H9 (cell line): ENCODE results near the gene FADS1. TPM values are rescaled to one million over a fixed set of nuclear protein-coding genes. Genes with fewer than 3 reads are reported as not detected.

Experiments used
- DNase-seq: peaks from one replicate; pipeline ENCODE4 v3.0.0-alpha.2; 2017
- H2AFZ ChIP-seq: one replicate; pipeline ENCODE4 v1.6.1; 2013; ENCODE audit warnings: mild to moderate bottlenecking, low read length, control low read depth, moderate library complexity
- H2AK5ac ChIP-seq: 2 replicates; pipeline ENCODE4 v1.6.1; 2013; ENCODE audit warnings: low read length, control low read depth, mixed read lengths; ENCODE audit not compliant: insufficient read length
- H2BK120ac ChIP-seq: one replicate; pipeline ENCODE4 v1.6.1; 2013; ENCODE audit warnings: low read depth, mild to moderate bottlenecking, low read length, control low read depth, inconsistent platforms; ENCODE audit not compliant: poor library complexity, severe bottlenecking
- H2BK12ac ChIP-seq: 2 replicates; pipeline ENCODE4 v1.6.1; 2013; ENCODE audit warnings: low read length, control low read depth, mixed read lengths, low read depth; ENCODE audit not compliant: insufficient read length
- H2BK15ac ChIP-seq: 2 replicates; pipeline ENCODE4 v1.6.1; 2013; ENCODE audit warnings: low read depth, low read length, control low read depth
- H2BK20ac ChIP-seq: one replicate; pipeline ENCODE4 v1.6.1; 2013; ENCODE audit warnings: low read depth, mild to moderate bottlenecking, low read length, control low read depth, inconsistent platforms; ENCODE audit not compliant: poor library complexity, severe bottlenecking
- H2BK5ac ChIP-seq: 2 replicates; pipeline ENCODE4 v1.6.1; 2013; ENCODE audit warnings: low read length, control low read depth, mixed read lengths; ENCODE audit not compliant: insufficient read length
- H3K14ac ChIP-seq: 2 replicates; pipeline ENCODE4 v1.6.1; 2013; ENCODE audit warnings: low read length, control low read depth; ENCODE audit not compliant: insufficient read depth
- H3K18ac ChIP-seq: 2 replicates; pipeline ENCODE4 v1.6.1; 2013; ENCODE audit warnings: low read depth, mild to moderate bottlenecking, mixed read lengths, low read length, control low read depth; ENCODE audit not compliant: insufficient read length
- H3K23ac ChIP-seq: 2 replicates; pipeline ENCODE4 v1.6.1; 2013; ENCODE audit warnings: low read length, control low read depth, mixed read lengths, low read depth; ENCODE audit not compliant: insufficient read length
- H3K23me2 ChIP-seq: 2 replicates; pipeline ENCODE4 v1.6.1; 2013; ENCODE audit warnings: low read depth, mild to moderate bottlenecking, mixed read lengths, low read length, control low read depth; ENCODE audit not compliant: insufficient read length, poor library complexity, severe bottlenecking
- H3K27ac ChIP-seq: 2 replicates; pipeline ENCODE4 v1.5.1; 2013; ENCODE audit warnings: low read length, control low read depth, mixed read lengths, low read depth; ENCODE audit not compliant: insufficient read length
- H3K27me3 ChIP-seq: 2 replicates; pipeline ENCODE4 v1.6.1; 2013; ENCODE audit warnings: low read length, control low read depth, inconsistent platforms; ENCODE audit not compliant: insufficient read depth
- H3K4ac ChIP-seq: 2 replicates; pipeline ENCODE4 v1.6.1; 2013; ENCODE audit warnings: low read depth, mild to moderate bottlenecking, control low read depth, inconsistent platforms, low read length, moderate library complexity
- H3K4me1 ChIP-seq: 2 replicates; pipeline ENCODE4 v1.6.1; 2013; ENCODE audit warnings: low read length, control low read depth, inconsistent platforms; ENCODE audit not compliant: insufficient read depth
- H3K4me2 ChIP-seq: 2 replicates; pipeline ENCODE4 v1.6.1; 2013; ENCODE audit warnings: low read length, control low read depth, mixed read lengths; ENCODE audit not compliant: insufficient read length, insufficient read depth
- H3K56ac ChIP-seq: 2 replicates; pipeline ENCODE4 v1.6.1; 2013; ENCODE audit warnings: low read depth, mild to moderate bottlenecking, mixed read lengths, low read length, control low read depth; ENCODE audit not compliant: insufficient read length
- H3K79me1 ChIP-seq: 2 replicates; pipeline ENCODE4 v1.6.1; 2013; ENCODE audit warnings: low read depth, mild to moderate bottlenecking, moderate library complexity, low read length, control low read depth, inconsistent platforms; ENCODE audit not compliant: insufficient read depth, poor library complexity, severe bottlenecking
- H3K79me2 ChIP-seq: 2 replicates; pipeline ENCODE4 v1.6.1; 2013; ENCODE audit warnings: low read length, control low read depth, inconsistent platforms; ENCODE audit not compliant: insufficient read depth
- H3K9ac ChIP-seq: 2 replicates; pipeline ENCODE4 v1.6.1; 2013; ENCODE audit warnings: low read length, control low read depth, mixed read lengths; ENCODE audit not compliant: insufficient read length; ENCODE audit errors: extremely low read depth
- H3K9me3 ChIP-seq: one replicate; pipeline ENCODE4 v1.6.1; 2013; ENCODE audit warnings: low read depth, low read length, inconsistent platforms; ENCODE audit not compliant: control insufficient read depth
- H3T11ph ChIP-seq: one replicate; pipeline ENCODE4 v1.6.1; 2013; ENCODE audit warnings: mild to moderate bottlenecking, low read length, control low read depth, inconsistent platforms
- H4K20me1 ChIP-seq: one replicate; pipeline ENCODE4 v1.6.1; 2013; ENCODE audit not compliant: control insufficient read depth, insufficient read length, insufficient read depth
- H4K5ac ChIP-seq: 2 replicates; pipeline ENCODE4 v1.6.1; 2013; ENCODE audit warnings: low read depth, mild to moderate bottlenecking, mixed read lengths, low read length, control low read depth; ENCODE audit not compliant: insufficient read length
- H4K8ac ChIP-seq: replicated peaks from 2 replicates; pipeline ENCODE4 v1.6.1; 2013; ENCODE audit warnings: low read length, control low read depth, mixed read lengths, low read depth; ENCODE audit not compliant: insufficient read length
- H4K91ac ChIP-seq: 2 replicates; pipeline ENCODE4 v1.6.1; 2013; ENCODE audit warnings: low read depth, mild to moderate bottlenecking, moderate library complexity, mixed read lengths, low read length, control low read depth; ENCODE audit not compliant: insufficient read length
- H3K27ac Mint-ChIP-seq, 3 experiments: 2 replicates in 2 of 3; 3 replicates in 1 of 3; pipeline ENCODE4 v1.8.0; 2020 to 2021; ENCODE audit warnings: mixed read lengths in 3 of 3, mild to moderate bottlenecking in 1 of 3, moderate library complexity in 1 of 3
- H3K27me3 Mint-ChIP-seq: 2 replicates; pipeline ENCODE4 v1.8.0; 2021; ENCODE audit warnings: low read depth, mild to moderate bottlenecking, moderate library complexity, mixed read lengths
- H3K36me3 Mint-ChIP-seq, 3 experiments: 2 replicates in 2 of 3; 3 replicates in 1 of 3; pipeline ENCODE4 v1.8.0; 2020 to 2021; ENCODE audit warnings: low read depth in 3 of 3, mixed read lengths in 3 of 3; ENCODE audit not compliant: insufficient read depth in 1 of 3
- H3K4me1 Mint-ChIP-seq, 2 experiments: 2 replicates each; pipeline ENCODE4 v1.8.0; 2020; ENCODE audit warnings: mixed read lengths in 2 of 2
- H3K4me3 Mint-ChIP-seq, 2 experiments: 2 replicates in 1 of 2; 3 replicates in 1 of 2; pipeline ENCODE4 v1.8.0; 2020 to 2021; ENCODE audit warnings: mild to moderate bottlenecking in 2 of 2, mixed read lengths in 2 of 2, moderate library complexity in 1 of 2
- H3K9me3 Mint-ChIP-seq, 2 experiments: 2 replicates in 1 of 2; 3 replicates in 1 of 2; pipeline ENCODE4 v1.8.0; 2020; ENCODE audit warnings: mild to moderate bottlenecking in 2 of 2, mixed read lengths in 2 of 2, moderate library complexity in 1 of 2
- CTCF ChIP-seq: fragments of 200-600 bp; sonication (generic); conservative IDR thresholded peaks from 3 replicates; pipeline ENCODE4 v1.8.0; 2021; ENCODE audit warnings: antibody characterized with exemption, mild to moderate bottlenecking
- WGBS: extraction: QIAGEN DNeasy Blood & Tissue Kit; methylation state at CpG from one replicate; pipeline ENCODE4 v1.1.7; 2013; ENCODE audit warnings: missing lambda C conversion rate, low lambda C conversion rate, mixed read lengths; ENCODE audit not compliant: insufficient read length; ENCODE audit errors: extremely low coverage; 5-methylcytosine and 5-hydroxymethylcytosine counted together
- total RNA-seq: library from RNA; stranded (reverse); gene quantifications from 2 replicates; pipeline ENCODE4 v1.2.1, GENCODE V29; 2021

The FADS1 gene
- total RNA-seq, 1 experiment from 2014 or later, result 125 TPM

GRCh38 chr11:61782841-61783240, 34.0 kb downstream of the FADS1 start:
- H3K27ac ChIP-seq, result no peak overlapping the region
- H3K27me3 ChIP-seq, result no peaks in the 10 kb centered on the region
- peaks cover 16 to 56% (median 49%) of the 10 kb centered on the region in 3 experiments for H3K36me3 Mint-ChIP-seq
- H3K27ac Mint-ChIP-seq, result no peak overlapping the region; a peak in 1 of 7 replicates
- no peak overlapping the region for H3K14ac ChIP-seq
- H3K23ac ChIP-seq, result no peak overlapping the region
- H3K79me1 ChIP-seq, result no peaks in the 10 kb centered on the region
- WGBS, result no CpG with 5 or more reads among the region's 11 CpGs
- TF ChIP-seq CTCF, result no peak
- H3K79me2 ChIP-seq, result no peaks in the 10 kb centered on the region
- H4K5ac ChIP-seq, result no peak overlapping the region
- H4K20me1 ChIP-seq, result no peaks in the 10 kb centered on the region
- no peak overlapping the region for H2BK12ac ChIP-seq
- no peaks in the 10 kb centered on the region for H3K9me3 ChIP-seq
- H4K8ac ChIP-seq, result no peak overlapping the region
- H4K91ac ChIP-seq, result no peak overlapping the region
- H3K9me3 Mint-ChIP-seq, result peaks cover 0 to 2% of the 10 kb centered on the region in 2 experiments; a peak in 2 of 5 replicates
- H3K56ac ChIP-seq, result no peak overlapping the region
- no peak overlapping the region for H3K18ac ChIP-seq
- H3K27me3 Mint-ChIP-seq, result peaks cover 2% of the 10 kb centered on the region; the same call in 1 of the 2 replicates
- no peak overlapping the region for H3K4me2 ChIP-seq
- H3K4me1 ChIP-seq, result no peaks in the 10 kb centered on the region
- no peak overlapping the region for H2BK5ac ChIP-seq
- DNase-seq, result no peak
- no peak overlapping the region for H2AK5ac ChIP-seq
- no peak overlapping the region for H3T11ph ChIP-seq
- H2BK20ac ChIP-seq, result no peak overlapping the region
- no peak overlapping the region for H2AFZ ChIP-seq
- no peak overlapping the region for H2BK15ac ChIP-seq
- peaks cover 9 to 12% of the 10 kb centered on the region in 2 experiments; a peak in 2 of 4 replicates for H3K4me1 Mint-ChIP-seq
- H3K9ac ChIP-seq, result no peak overlapping the region
- no peak overlapping the region for H3K4me3 Mint-ChIP-seq
- no peak overlapping the region for H3K4ac ChIP-seq
- no peaks in the 10 kb centered on the region for H3K23me2 ChIP-seq
- H2BK120ac ChIP-seq, result no peak overlapping the region
